OCI-LY7 (cell line): Measurements from ENCODE around the gene CTSC. TPM values are rescaled to one million over a fixed set of nuclear protein-coding genes. Genes with fewer than 3 reads are reported as not detected.
"Not testable (repeated sequence)": the region's sequence is repeated elsewhere in the genome, so short reads cannot be mapped to it uniquely, and the experiment has no call there.

Source experiments
- BruUV-seq: library from RNA; stranded (reverse); fragments of 400-500 nt; replicated peaks from 2 replicates; lab custom pipeline; 2021; lab: Mats Ljungman, UMichigan
- CTCF ChIA-PET: fragments of 300-600 bp; sonication (Branson Sonifier 250); formaldehyde crosslinking; loops from one replicate; lab custom pipeline; 2022; ENCODE audit warnings: antibody characterized with exemption; ENCODE audit not compliant: unreplicated experiment; lab: Charles Lee
- POLR2A ChIA-PET: fragments of 300-600 bp; sonication (Branson Sonifier 250); formaldehyde crosslinking; loops from one replicate; lab custom pipeline; 2022; ENCODE audit warnings: antibody characterized with exemption; lab: Charles Lee
- DNase-seq: peaks from one replicate; pipeline ENCODE4 v3.0.0-alpha.2; 2015; ENCODE audit warnings: low spot score
- H2AFZ ChIP-seq: fragments of 200-600 bp; sonication (generic), shearing (Covaris generic); 2 replicates; pipeline ENCODE4 v1.6.1; 2014; ENCODE audit warnings: mild to moderate bottlenecking, antibody characterized with exemption, low read length, moderate library complexity
- H3K27ac ChIP-seq: fragments of 200-600 bp; sonication (generic); 2 replicates; pipeline ENCODE4 v1.5.1; 2014; ENCODE audit warnings: mixed run types, low read depth, mild to moderate bottlenecking, moderate library complexity, low read length, inconsistent platforms; ENCODE audit not compliant: poor library complexity, severe bottlenecking
- H3K36me3 ChIP-seq: fragments of 200-600 bp; sonication (generic); 2 replicates; pipeline ENCODE4 v1.6.1; 2014; ENCODE audit warnings: mild to moderate bottlenecking, antibody characterized with exemption, low read length, moderate library complexity, mixed read lengths; ENCODE audit not compliant: insufficient read depth
- H3K4me1 ChIP-seq: fragments of 200-600 bp; sonication (generic); 2 replicates; pipeline ENCODE4 v1.5.1; 2014; ENCODE audit warnings: mild to moderate bottlenecking, low read length; ENCODE audit not compliant: insufficient read depth, poor library complexity, severe bottlenecking
- H3K4me2 ChIP-seq: fragments of 200-600 bp; sonication (generic); 2 replicates; pipeline ENCODE4 v1.6.1; 2014; ENCODE audit warnings: mild to moderate bottlenecking, low read length
- H3K4me3 ChIP-seq: fragments of 200-600 bp; sonication (generic); 2 replicates; pipeline ENCODE4 v1.5.1; 2014; ENCODE audit warnings: mild to moderate bottlenecking, low read depth, low read length; ENCODE audit not compliant: poor library complexity, severe bottlenecking
- H3K79me2 ChIP-seq: fragments of 200-600 bp; sonication (generic); 2 replicates; pipeline ENCODE4 v1.6.1; 2016; ENCODE audit warnings: low read depth, mild to moderate bottlenecking, low read length, moderate library complexity, mixed read lengths; ENCODE audit not compliant: insufficient read depth
- H3K9me2 ChIP-seq: fragments of 200-600 bp; sonication (generic); 2 replicates; pipeline ENCODE4 v1.6.1; 2016; ENCODE audit warnings: mild to moderate bottlenecking, low read length, mixed read lengths; ENCODE audit not compliant: insufficient read depth
- H3K9me3 ChIP-seq: fragments of 200-600 bp; sonication (generic); 2 replicates; pipeline ENCODE4 v1.6.1; 2014; ENCODE audit warnings: mild to moderate bottlenecking, mixed run types, low read length, mixed read lengths
- H4K20me1 ChIP-seq: fragments of 200-600 bp; sonication (generic); 2 replicates; pipeline ENCODE4 v1.6.1; 2014; ENCODE audit warnings: mild to moderate bottlenecking, antibody characterized with exemption, low read length, moderate library complexity, mixed read lengths; ENCODE audit not compliant: insufficient read depth
- EZH2phosphoT487 ChIP-seq: fragments of 200-600 bp; sonication (generic); IDR thresholded peaks from 2 replicates; pipeline ENCODE4 v1.6.1; 2018; ENCODE audit warnings: low read depth, borderline replicate concordance, mild to moderate bottlenecking, mixed run types, antibody characterized with exemption, low read length, moderate library complexity, mixed read lengths
- intact Hi-C: fragments of 100-400 bp; cut with micrococcal nuclease; formaldehyde crosslinking; loops from one replicate; pipeline ENCODE4 v1.10.0; 2022; ENCODE audit not compliant: unreplicated experiment
- total RNA-seq, 2 experiments: library from RNA; depleted of rRNA in 1 of 2; stranded (reverse); fragments of >200 nt in 1 of 2; shearing (Covaris generic) in 1 of 2; gene quantifications; 2 replicates each; pipeline ENCODE4 v1.2.3, GENCODE V29; 2014 to 2022
- TF ChIP-seq, protein P1 (sequence below): fragments of 200-600 bp; sonication (generic); conservative IDR thresholded peaks from 2 replicates; pipeline ENCODE4 v1.5.1; 2014; ENCODE audit warnings: mild to moderate bottlenecking, antibody characterized with exemption, low read length, moderate library complexity, mixed read lengths

Gene CTSC
- total RNA-seq, 2 experiments from 2014 or later: 60.5 to 90.3 TPM

DNA sequence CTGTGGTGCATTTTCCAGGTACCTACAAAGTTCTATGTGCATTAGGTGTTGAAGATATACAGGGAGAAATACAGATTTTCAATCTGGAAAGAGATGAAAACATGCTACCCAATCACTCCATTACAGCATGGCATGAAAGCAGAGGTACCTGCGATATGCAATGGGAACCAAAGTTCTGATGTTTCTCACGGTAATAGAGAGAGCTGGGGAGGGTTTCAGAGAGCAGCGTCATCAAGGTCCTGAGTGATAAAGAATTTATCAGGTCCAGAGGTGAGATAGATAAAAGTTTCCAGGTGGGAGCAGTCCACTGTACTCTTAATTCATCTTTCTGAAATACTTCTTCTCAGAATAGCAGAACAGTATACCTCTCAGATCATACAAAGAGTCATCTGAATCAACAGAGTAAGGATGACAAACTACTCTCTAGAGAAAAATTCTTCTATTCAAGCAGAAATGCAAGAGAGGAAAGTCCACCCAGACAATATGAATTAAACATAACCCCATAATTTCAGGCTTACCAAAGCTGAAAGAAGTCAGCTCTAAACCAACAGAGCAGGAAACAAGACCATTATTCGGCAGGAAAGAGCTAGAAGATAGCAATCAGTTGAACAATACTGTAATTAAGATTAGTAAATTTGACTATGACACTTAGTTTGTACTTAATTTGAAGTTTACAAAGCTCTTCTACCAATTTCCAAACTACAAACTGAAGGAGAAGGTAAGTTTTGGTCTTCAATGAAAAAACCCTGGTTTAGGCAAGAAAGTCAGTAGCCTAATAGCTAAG is 12.8 kb downstream of the CTSC start:
- no peak for DNase-seq
- H2AFZ ChIP-seq: no peak overlapping the region
- H3K27ac ChIP-seq: no peak overlapping the region
- H3K36me3 ChIP-seq: peaks cover 96% of the 10 kb centered on the region
- H3K9me3 ChIP-seq: no peaks in the 10 kb centered on the region
- no peak overlapping the region for H3K4me3 ChIP-seq
- H4K20me1 ChIP-seq: peaks cover 11% of the 10 kb centered on the region; the same call in 1 of the 2 replicates
- ChIA-PET CTCF (interaction anchor here (1.0 kb wide), 1 partner anchor 13 kb away, joined by 3 read pairs; the partner anchor contains the start of gene CTSC), POLR2A (interaction anchor here (0.6 to 1.2 kb wide), 3 partner anchors 11 to 72 kb away, joined by 3 to 6 read pairs (median 4); no protein-coding TSS in a partner anchor)
- peaks cover 84% of the 10 kb centered on the region for H3K79me2 ChIP-seq
- no TSS peak for BruUV-seq
- no peaks in the 10 kb centered on the region for H3K9me2 ChIP-seq
- intact Hi-C loops: no loop called here
- no peak for TF ChIP-seq EZH2phosphoT487
- TF ChIP-seq, protein P1, sequence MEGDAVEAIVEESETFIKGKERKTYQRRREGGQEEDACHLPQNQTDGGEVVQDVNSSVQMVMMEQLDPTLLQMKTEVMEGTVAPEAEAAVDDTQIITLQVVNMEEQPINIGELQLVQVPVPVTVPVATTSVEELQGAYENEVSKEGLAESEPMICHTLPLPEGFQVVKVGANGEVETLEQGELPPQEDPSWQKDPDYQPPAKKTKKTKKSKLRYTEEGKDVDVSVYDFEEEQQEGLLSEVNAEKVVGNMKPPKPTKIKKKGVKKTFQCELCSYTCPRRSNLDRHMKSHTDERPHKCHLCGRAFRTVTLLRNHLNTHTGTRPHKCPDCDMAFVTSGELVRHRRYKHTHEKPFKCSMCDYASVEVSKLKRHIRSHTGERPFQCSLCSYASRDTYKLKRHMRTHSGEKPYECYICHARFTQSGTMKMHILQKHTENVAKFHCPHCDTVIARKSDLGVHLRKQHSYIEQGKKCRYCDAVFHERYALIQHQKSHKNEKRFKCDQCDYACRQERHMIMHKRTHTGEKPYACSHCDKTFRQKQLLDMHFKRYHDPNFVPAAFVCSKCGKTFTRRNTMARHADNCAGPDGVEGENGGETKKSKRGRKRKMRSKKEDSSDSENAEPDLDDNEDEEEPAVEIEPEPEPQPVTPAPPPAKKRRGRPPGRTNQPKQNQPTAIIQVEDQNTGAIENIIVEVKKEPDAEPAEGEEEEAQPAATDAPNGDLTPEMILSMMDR: no peak
- no peak overlapping the region for H3K4me2 ChIP-seq
- peaks cover 25% of the 10 kb centered on the region for H3K4me1 ChIP-seq

DNA sequence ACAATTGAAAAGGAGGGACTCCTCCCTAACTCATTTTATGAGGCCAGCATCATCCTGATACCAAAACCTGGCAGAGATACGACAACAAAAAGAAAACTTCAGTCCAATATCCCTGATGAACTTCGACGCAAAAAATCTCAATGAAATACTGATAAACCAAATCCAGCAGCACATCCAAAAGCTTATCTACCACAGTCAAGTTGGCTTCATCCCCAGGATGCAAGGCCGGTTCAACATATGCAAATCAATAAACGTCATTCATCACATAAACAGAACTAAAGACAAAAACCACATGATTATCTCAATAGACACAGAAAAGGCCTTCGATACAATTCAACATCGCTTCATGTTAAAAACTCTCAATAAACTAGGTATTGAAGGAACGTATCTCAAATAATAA is 14.7 kb downstream of the CTSC start:
- H3K4me3 ChIP-seq, CTCF ChIA-PET: not testable (repeated sequence)

DNA sequence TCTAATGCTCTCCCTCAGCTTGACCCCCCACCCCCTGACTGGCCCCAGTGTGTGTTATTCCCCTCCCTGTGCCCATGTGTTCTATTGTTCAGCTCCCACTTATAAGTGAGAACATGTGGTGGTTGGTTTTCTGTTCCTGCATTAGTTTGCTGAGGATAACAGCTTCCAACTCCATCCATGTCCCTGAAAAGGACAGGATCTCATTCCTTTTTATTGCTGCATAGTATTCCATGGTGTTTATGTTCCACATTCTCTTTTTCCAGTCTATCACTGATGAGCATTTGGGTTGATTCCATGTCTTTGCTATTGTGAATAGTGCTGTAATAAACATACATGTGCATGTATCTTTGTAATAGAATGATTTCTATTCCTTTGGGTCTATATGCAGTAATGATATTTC is 16.1 kb downstream of the CTSC start:
- H3K4me1 ChIP-seq, H3K4me2 ChIP-seq, H3K27ac ChIP-seq, CTCF ChIA-PET, H3K4me3 ChIP-seq, H4K20me1 ChIP-seq, BruUV-seq, DNase-seq, intact Hi-C loops, H3K9me3 ChIP-seq, H3K9me2 ChIP-seq, H2AFZ ChIP-seq: not testable (repeated sequence)
- POLR2A ChIA-PET: interaction anchor here (0.6 kb wide), 1 partner anchor 13 kb away, joined by 4 read pairs; no protein-coding TSS in a partner anchor
- peaks cover 69% of the 10 kb centered on the region for H3K36me3 ChIP-seq
- H3K79me2 ChIP-seq: peaks cover 71% of the 10 kb centered on the region

More for the DNA sequence above, 14.7 kb downstream of the CTSC start:
- H4K20me1 ChIP-seq, H3K9me2 ChIP-seq, H3K9me3 ChIP-seq, H3K27ac ChIP-seq, BruUV-seq, DNase-seq, H2AFZ ChIP-seq, intact Hi-C loops, H3K4me2 ChIP-seq: not testable (repeated sequence)
- Histone ChIP-seq H3K4me1 (peaks cover 14% of the 10 kb centered on the region), H3K79me2 (peaks cover 80% of the 10 kb centered on the region), H3K36me3 (peaks cover 83% of the 10 kb centered on the region)
- POLR2A ChIA-PET: interaction anchor here (0.6 to 0.7 kb wide), 2 partner anchors 12 to 18 kb away, joined by 3 to 4 read pairs; no protein-coding TSS in a partner anchor
